ENCODE data around the gene ZNF598.
"Not testable (repeated sequence)": the region's sequence is repeated elsewhere in the genome, so short reads cannot be mapped to it uniquely, and the experiment has no call there.

ZNF598 gene

DNA sequence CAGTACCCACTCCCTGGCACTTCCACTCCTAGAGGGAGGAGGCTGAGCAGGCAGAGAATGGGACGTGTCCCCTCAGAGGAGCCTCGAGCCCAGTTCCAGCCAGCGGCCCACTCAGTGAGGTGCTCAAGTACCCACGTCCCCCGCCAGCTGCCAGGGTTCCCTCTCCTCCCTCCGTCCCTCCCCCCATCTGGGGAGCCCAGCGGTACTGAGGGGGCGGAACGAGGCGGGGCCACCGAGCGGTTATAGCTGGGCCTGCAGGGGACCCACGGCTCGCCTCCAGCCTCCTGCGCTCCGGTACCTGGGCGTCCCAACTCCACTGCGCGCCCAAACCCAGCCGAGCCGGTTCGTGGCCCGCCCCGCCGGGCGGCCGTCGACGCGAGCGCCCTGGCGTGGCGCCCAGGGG lies 9.9 kb upstream of the ZNF598 start, which contains the start of gene NPW:
NPW (plus strand) TSS at position 268 of the 403 bp plus-strand sequence.
- peaks cover 18 to 19% of the 10 kb centered on the region in 2 donors for H3K27me3 ChIP-seq (ENCODE audit: control insufficient read depth in 2 of 2, insufficient read depth in 2 of 2, low read length in 2 of 2)
- H3K36me3 ChIP-seq (ENCODE audit: control insufficient read depth in 2 of 2, insufficient read depth in 2 of 2, low read length in 2 of 2), result no peaks in the 10 kb centered on the region
- H3K4me1 ChIP-seq (ENCODE audit: control insufficient read depth in 2 of 2, insufficient read depth in 2 of 2, low read length in 2 of 2), result peaks cover 20 to 26% of the 10 kb centered on the region in 2 donors
- no peak within 1 kb of the TSS for H3K4me3 ChIP-seq (ENCODE audit: low read length in 2 of 2)
- H3K9me3 ChIP-seq (ENCODE audit: control insufficient read depth in 2 of 2, low read length in 2 of 2), result no peaks in the 10 kb centered on the region
- H3K27ac ChIP-seq (ENCODE audit: low read depth in 2 of 2, low read length in 2 of 2), result no peak within 1 kb of the TSS
- H3K9ac ChIP-seq (ENCODE audit: low read depth in 1 of 2, low read length in 2 of 2), result no peak within 1 kb of the TSS

DNA sequence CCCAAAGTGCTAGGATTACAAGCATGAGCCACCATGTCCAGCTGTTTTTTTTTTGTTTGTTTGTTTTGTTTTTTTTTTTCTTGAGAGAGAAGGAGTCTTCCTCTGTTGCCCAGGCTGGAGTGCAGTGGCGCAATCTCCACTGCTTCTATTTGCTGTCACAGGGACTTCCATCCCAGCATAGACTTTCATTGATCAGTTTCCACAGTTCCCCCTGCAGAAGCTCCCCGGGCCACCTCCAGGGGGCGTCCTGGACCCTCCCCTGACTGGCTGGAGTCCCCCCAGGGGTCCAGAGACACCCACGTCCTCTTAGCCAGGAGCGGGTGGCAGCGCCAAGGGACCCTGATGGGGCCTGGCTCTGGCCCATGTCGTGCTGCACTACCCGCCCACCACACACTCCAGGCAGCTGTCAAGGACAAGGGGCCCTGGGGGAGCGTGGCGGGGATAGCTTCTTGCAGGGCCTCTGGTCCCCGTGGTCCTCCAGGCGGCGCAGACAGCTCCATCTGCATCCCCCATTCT lies 6.8 kb upstream of the ZNF598 start:
- no peak overlapping the region for H3K9ac ChIP-seq (ENCODE audit: low read depth in 1 of 2, low read length in 2 of 2)
- no peak overlapping the region for H3K27ac ChIP-seq (ENCODE audit: low read depth in 2 of 2, low read length in 2 of 2)
- peaks cover 18 to 19% of the 10 kb centered on the region in 2 donors for H3K27me3 ChIP-seq (ENCODE audit: control insufficient read depth in 2 of 2, insufficient read depth in 2 of 2, low read length in 2 of 2)
- H3K36me3 ChIP-seq (ENCODE audit: control insufficient read depth in 2 of 2, insufficient read depth in 2 of 2, low read length in 2 of 2), result no peaks in the 10 kb centered on the region
- peaks cover 8 to 15% of the 10 kb centered on the region in 2 donors for H3K4me1 ChIP-seq (ENCODE audit: control insufficient read depth in 2 of 2, insufficient read depth in 2 of 2, low read length in 2 of 2)
- no peak overlapping the region for H3K4me3 ChIP-seq (ENCODE audit: low read length in 2 of 2)
- H3K9me3 ChIP-seq (ENCODE audit: control insufficient read depth in 2 of 2, low read length in 2 of 2), result no peaks in the 10 kb centered on the region

- peaks cover 8 to 15% of the 10 kb centered on the region in 2 donors for H3K4me1 ChIP-seq (ENCODE audit: control insufficient read depth in 2 of 2, insufficient read depth in 2 of 2, low read length in 2 of 2)
- H3K9me3 ChIP-seq (ENCODE audit: control insufficient read depth in 2 of 2, low read length in 2 of 2), result no peaks in the 10 kb centered on the region
- no peak overlapping the region for H3K4me3 ChIP-seq (ENCODE audit: low read length in 2 of 2)
- peaks cover 18 to 19% of the 10 kb centered on the region in 2 donors for H3K27me3 ChIP-seq (ENCODE audit: control insufficient read depth in 2 of 2, insufficient read depth in 2 of 2, low read length in 2 of 2)
- no peaks in the 10 kb centered on the region for H3K36me3 ChIP-seq (ENCODE audit: control insufficient read depth in 2 of 2, insufficient read depth in 2 of 2, low read length in 2 of 2)
- H3K9ac ChIP-seq (ENCODE audit: low read depth in 1 of 2, low read length in 2 of 2), result peak overlapping the region; percentile 72 to 82
- peak overlapping the region; percentile 92 to 95 for H3K27ac ChIP-seq (ENCODE audit: low read depth in 2 of 2, low read length in 2 of 2)
Observed at GRCh38 chr16:2015947-2016208, 6.3 kb upstream of the ZNF598 start.

- Histone ChIP-seq H3K9ac (ENCODE audit: low read depth in 1 of 2, low read length in 2 of 2) (peak overlapping the region; percentile 72 to 82), H3K4me1 (ENCODE audit: control insufficient read depth in 2 of 2, insufficient read depth in 2 of 2, low read length in 2 of 2) (peaks cover 11 to 15% of the 10 kb centered on the region in 2 donors), H3K27me3 (ENCODE audit: control insufficient read depth in 2 of 2, insufficient read depth in 2 of 2, low read length in 2 of 2) (peaks cover 13 to 15% of the 10 kb centered on the region in 2 donors), H3K27ac (ENCODE audit: low read depth in 2 of 2, low read length in 2 of 2) (peak overlapping the region; percentile 92 to 95), H3K36me3 (ENCODE audit: control insufficient read depth in 2 of 2, insufficient read depth in 2 of 2, low read length in 2 of 2) (no peaks in the 10 kb centered on the region), H3K9me3 (ENCODE audit: control insufficient read depth in 2 of 2, low read length in 2 of 2) (no peaks in the 10 kb centered on the region), H3K4me3 (ENCODE audit: low read length in 2 of 2) (no peak overlapping the region)
Observed at GRCh38 chr16:2015117-2015946, 5.7 kb upstream of the ZNF598 start.

DNA sequence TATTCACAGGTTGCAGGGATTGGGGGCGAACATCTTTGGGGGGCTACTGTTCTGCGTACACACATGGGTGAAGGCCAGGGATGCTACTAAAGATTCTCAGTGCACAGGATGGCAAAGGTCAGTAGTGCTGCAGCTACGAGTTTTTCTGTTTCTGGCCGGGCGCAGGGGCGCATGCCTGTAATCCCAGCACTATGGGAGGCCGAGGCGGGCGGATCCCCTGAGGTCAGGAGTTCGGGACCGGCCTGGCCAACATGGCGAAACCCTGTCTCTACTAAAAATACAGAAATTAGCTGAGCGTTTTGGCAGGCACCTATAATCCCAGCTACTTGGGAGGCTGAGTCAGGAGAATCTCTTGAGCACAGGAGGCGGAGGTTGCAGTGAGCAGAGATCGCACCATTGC lies 3.9 kb upstream of the ZNF598 start:
- no peak overlapping the region for H3K4me3 ChIP-seq (ENCODE audit: low read length in 2 of 2)
- H3K36me3 ChIP-seq (ENCODE audit: control insufficient read depth in 2 of 2, insufficient read depth in 2 of 2, low read length in 2 of 2), result no peaks in the 10 kb centered on the region
- peaks cover 19 to 24% of the 10 kb centered on the region in 2 donors for H3K4me1 ChIP-seq (ENCODE audit: control insufficient read depth in 2 of 2, insufficient read depth in 2 of 2, low read length in 2 of 2)
- H3K9ac ChIP-seq (ENCODE audit: low read depth in 1 of 2, low read length in 2 of 2), result no peak overlapping the region
- no peak overlapping the region for H3K27ac ChIP-seq (ENCODE audit: low read depth in 2 of 2, low read length in 2 of 2)
- H3K9me3 ChIP-seq (ENCODE audit: control insufficient read depth in 2 of 2, low read length in 2 of 2), result no peaks in the 10 kb centered on the region
- H3K27me3 ChIP-seq (ENCODE audit: control insufficient read depth in 2 of 2, insufficient read depth in 2 of 2, low read length in 2 of 2), result no peaks in the 10 kb centered on the region

- not testable (repeated sequence) for H3K9ac ChIP-seq (ENCODE audit: low read depth in 1 of 2, low read length in 2 of 2); H3K9me3 ChIP-seq (ENCODE audit: control insufficient read depth in 2 of 2, low read length in 2 of 2); H3K27ac ChIP-seq (ENCODE audit: low read depth in 2 of 2, low read length in 2 of 2); H3K36me3 ChIP-seq (ENCODE audit: control insufficient read depth in 2 of 2, insufficient read depth in 2 of 2, low read length in 2 of 2); H3K27me3 ChIP-seq (ENCODE audit: control insufficient read depth in 2 of 2, insufficient read depth in 2 of 2, low read length in 2 of 2); H3K4me3 ChIP-seq (ENCODE audit: low read length in 2 of 2)
- H3K4me1 ChIP-seq (ENCODE audit: control insufficient read depth in 2 of 2, insufficient read depth in 2 of 2, low read length in 2 of 2), result peaks cover 34 to 41% of the 10 kb centered on the region in 2 donors
Observed at GRCh38 chr16:2011726-2012125, 2.1 kb upstream of the ZNF598 start.

- Histone ChIP-seq H3K27ac (ENCODE audit: low read depth in 2 of 2, low read length in 2 of 2) (peak overlapping the region; percentile 84 to 85), H3K4me3 (ENCODE audit: low read length in 2 of 2) (peak overlapping the region; percentile 81 to 84), H3K36me3 (ENCODE audit: control insufficient read depth in 2 of 2, insufficient read depth in 2 of 2, low read length in 2 of 2) (no peaks in the 10 kb centered on the region), H3K4me1 (ENCODE audit: control insufficient read depth in 2 of 2, insufficient read depth in 2 of 2, low read length in 2 of 2) (peaks cover 32 to 36% of the 10 kb centered on the region in 2 donors), H3K9me3 (ENCODE audit: control insufficient read depth in 2 of 2, low read length in 2 of 2) (no peaks in the 10 kb centered on the region), H3K9ac (ENCODE audit: low read depth in 1 of 2, low read length in 2 of 2) (peak overlapping the region; percentile 93 to 95), H3K27me3 (ENCODE audit: control insufficient read depth in 2 of 2, insufficient read depth in 2 of 2, low read length in 2 of 2) (no peaks in the 10 kb centered on the region)
Observed at GRCh38 chr16:2009164-2009711, 383 bp downstream of the ZNF598 start.

DNA sequence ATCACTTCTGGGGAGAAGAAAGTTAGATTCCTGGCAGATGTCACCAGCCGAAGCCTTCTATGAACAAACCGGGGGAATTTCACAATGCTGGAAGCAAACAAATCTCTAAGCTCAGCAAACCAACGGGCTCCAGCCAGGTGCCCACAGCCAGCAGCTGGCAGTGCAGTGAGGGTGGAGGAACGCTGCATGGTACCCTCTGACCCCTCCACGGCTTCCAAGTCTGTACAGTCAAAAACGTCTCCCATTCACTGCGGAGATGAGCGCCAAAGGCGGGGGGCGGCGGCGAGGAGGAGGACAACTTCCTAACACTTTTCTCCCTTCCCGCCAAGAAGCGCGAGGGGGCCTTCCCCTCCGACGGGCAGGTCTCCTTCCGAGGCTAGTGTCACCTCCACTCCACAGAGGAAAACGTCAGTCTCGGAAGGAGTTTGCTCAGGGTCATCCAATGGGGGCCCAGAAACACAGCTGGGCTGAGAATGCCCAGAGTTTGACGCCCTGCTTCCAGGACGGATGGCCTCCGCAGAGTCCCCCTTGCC lies 924 bp downstream of the ZNF598 start:
- Histone ChIP-seq H3K9ac (ENCODE audit: low read depth in 1 of 2, low read length in 2 of 2) (peak overlapping the region; percentile 93 to 95), H3K4me1 (ENCODE audit: control insufficient read depth in 2 of 2, insufficient read depth in 2 of 2, low read length in 2 of 2) (peaks cover 37 to 40% of the 10 kb centered on the region in 2 donors), H3K36me3 (ENCODE audit: control insufficient read depth in 2 of 2, insufficient read depth in 2 of 2, low read length in 2 of 2) (no peaks in the 10 kb centered on the region), H3K27ac (ENCODE audit: low read depth in 2 of 2, low read length in 2 of 2) (peak overlapping the region; percentile 84 to 85), H3K27me3 (ENCODE audit: control insufficient read depth in 2 of 2, insufficient read depth in 2 of 2, low read length in 2 of 2) (no peaks in the 10 kb centered on the region), H3K4me3 (ENCODE audit: low read length in 2 of 2) (peak overlapping the region; percentile 81 to 84), H3K9me3 (ENCODE audit: control insufficient read depth in 2 of 2, low read length in 2 of 2) (no peaks in the 10 kb centered on the region)

DNA sequence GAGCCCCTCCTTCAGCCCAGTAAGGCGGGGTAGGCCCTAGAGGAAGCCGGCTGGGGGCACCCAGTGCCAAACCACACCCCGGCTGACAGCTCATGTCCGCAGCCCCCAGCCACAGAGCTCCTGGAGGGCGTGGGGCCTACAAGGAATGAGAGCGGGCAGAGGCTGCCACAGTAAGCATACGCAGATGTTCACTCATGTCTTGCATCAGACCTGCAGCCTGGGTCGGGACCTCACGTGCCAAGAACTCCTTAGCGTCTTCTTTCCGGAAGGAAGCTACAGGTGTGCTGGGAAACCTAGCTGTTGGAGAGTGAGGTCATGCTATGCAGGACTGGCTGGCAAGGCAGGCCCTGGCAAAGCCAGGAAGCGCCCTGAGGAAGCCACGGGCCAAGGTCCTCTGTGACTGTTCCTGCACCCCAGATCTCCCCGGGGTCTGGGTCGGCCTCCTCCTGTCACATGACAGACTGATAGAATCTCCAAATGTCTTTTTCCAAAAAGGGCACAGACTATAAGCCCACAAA lies 1.6 kb downstream of the ZNF598 start:
- Histone ChIP-seq H3K27me3 (ENCODE audit: control insufficient read depth in 2 of 2, insufficient read depth in 2 of 2, low read length in 2 of 2) (no peaks in the 10 kb centered on the region), H3K4me1 (ENCODE audit: control insufficient read depth in 2 of 2, insufficient read depth in 2 of 2, low read length in 2 of 2) (peaks cover 39 to 43% of the 10 kb centered on the region in 2 donors), H3K36me3 (ENCODE audit: control insufficient read depth in 2 of 2, insufficient read depth in 2 of 2, low read length in 2 of 2) (peaks cover 0 to 2% of the 10 kb centered on the region in 2 donors), H3K27ac (ENCODE audit: low read depth in 2 of 2, low read length in 2 of 2) (peak overlapping the region; percentile 84 to 85), H3K9me3 (ENCODE audit: control insufficient read depth in 2 of 2, low read length in 2 of 2) (no peaks in the 10 kb centered on the region), H3K4me3 (ENCODE audit: low read length in 2 of 2) (peak overlapping the region; percentile 81 to 84), H3K9ac (ENCODE audit: low read depth in 1 of 2, low read length in 2 of 2) (peak overlapping the region; percentile 93 to 95)
